HG03521 (cell line): Measurements from ENCODE around the gene TPO.

Experiments
- ATAC-seq: cut with Tn5 transposase; IDR thresholded peaks from one replicate; pipeline ENCODE4 v1.9.1; 2021; ENCODE audit warnings: mild to moderate bottlenecking, moderate library complexity; ENCODE audit not compliant: unreplicated experiment

The TPO gene

GRCh38 chr2:1518331-1518803 is 105.1 kb downstream of the TPO start:
- ATAC-seq: no peak

GRCh38 chr2:1518867-1519530 is 105.7 kb downstream of the TPO start:
- ATAC-seq: no peak

- ATAC-seq: no peak
Measured at GRCh38 chr2:1521191-1521877, 108.1 kb downstream of the TPO start.

- no peak for ATAC-seq
Measured at GRCh38 chr2:1521878-1522830, 108.9 kb downstream of the TPO start.

GRCh38 chr2:1527153-1527992 is 114.1 kb downstream of the TPO start:
- ATAC-seq: no peak

- ATAC-seq: no peak
Measured at GRCh38 chr2:1528273-1529064, 115.2 kb downstream of the TPO start.

GRCh38 chr2:1538663-1539062 is 125.4 kb downstream of the TPO start:
- ATAC-seq: no peak

- ATAC-seq: no peak
Measured at GRCh38 chr2:1539441-1539840, 126.2 kb downstream of the TPO start.

GRCh38 chr2:1539973-1540372 is 126.7 kb downstream of the TPO start:
- no peak for ATAC-seq

- ATAC-seq: no peak
Measured at GRCh38 chr2:1540481-1540880, 127.2 kb downstream of the TPO start.

GRCh38 chr2:1541040-1541439 is 127.8 kb downstream of the TPO start:
- no peak for ATAC-seq

- no peak for ATAC-seq
Measured at GRCh38 chr2:1541819-1542475, 128.7 kb downstream of the TPO start.

GRCh38 chr2:1542971-1543370 is 129.7 kb downstream of the TPO start:
- ATAC-seq: no peak

- ATAC-seq: no peak
Measured at GRCh38 chr2:1543776-1544477, 130.7 kb downstream of the TPO start.

GRCh38 chr2:1544478-1545069 is 131.3 kb downstream of the TPO start:
- no peak for ATAC-seq

GRCh38 chr2:1546023-1546591 is 132.8 kb downstream of the TPO start:
- ATAC-seq: no peak

- ATAC-seq: no peak
Measured at GRCh38 chr2:1546901-1547300, 133.6 kb downstream of the TPO start.
